DOHH2 (cell line): ENCODE results near the gene PRRX1.

ENCODE experiments used
- H3F3A ChIP-seq: fragments of 200-600 bp; sonication (generic), shearing (Covaris generic); 2 replicates; pipeline ENCODE4 v1.6.0; 2016; ENCODE audit warnings: antibody characterized with exemption, mild to moderate bottlenecking; ENCODE audit not compliant: control insufficient read depth, insufficient read depth
- H3K27ac ChIP-seq: fragments of 200-600 bp; sonication (generic); 2 replicates; pipeline ENCODE4 v1.5.1; 2014; ENCODE audit warnings: low read depth, mild to moderate bottlenecking, low read length, moderate library complexity
- H3K27me3 ChIP-seq: fragments of 200-600 bp; sonication (generic); 2 replicates; pipeline ENCODE4 v1.6.1; 2014; ENCODE audit warnings: mild to moderate bottlenecking, low read length, mixed read lengths; ENCODE audit not compliant: control insufficient read depth
- H3K36me3 ChIP-seq: fragments of 200-600 bp; sonication (generic); 2 replicates; pipeline ENCODE4 v1.6.1; 2014; ENCODE audit warnings: mild to moderate bottlenecking, low read length, moderate library complexity, mixed read lengths; ENCODE audit not compliant: control insufficient read depth
- H3K4me1 ChIP-seq: fragments of 200-600 bp; sonication (generic); 2 replicates; pipeline ENCODE4 v1.6.1; 2014; ENCODE audit warnings: mild to moderate bottlenecking, low read length, mixed read lengths; ENCODE audit not compliant: control insufficient read depth
- H3K4me2 ChIP-seq: fragments of 200-600 bp; sonication (generic); 2 replicates; pipeline ENCODE4 v1.6.0; 2014; ENCODE audit warnings: mild to moderate bottlenecking, low read length, moderate library complexity
- H3K4me3 ChIP-seq: fragments of 200-600 bp; sonication (generic); 2 replicates; pipeline ENCODE4 v1.5.1; 2014; ENCODE audit warnings: mild to moderate bottlenecking, low read length, mixed read lengths
- H3K79me2 ChIP-seq: fragments of 200-600 bp; sonication (generic); 2 replicates; pipeline ENCODE4 v1.6.1; 2014; ENCODE audit warnings: mild to moderate bottlenecking, low read length, mixed read lengths; ENCODE audit not compliant: control insufficient read depth
- H3K9me2 ChIP-seq: fragments of 200-600 bp; sonication (generic); replicated peaks from 2 replicates; pipeline ENCODE4 v1.6.1; 2014; ENCODE audit warnings: mild to moderate bottlenecking, low read length, mixed read lengths; ENCODE audit not compliant: control insufficient read depth
- H3K9me3 ChIP-seq: fragments of 200-600 bp; sonication (generic); 2 replicates; pipeline ENCODE4 v1.6.1; 2014; ENCODE audit warnings: antibody characterized with exemption, low read length, mixed read lengths; ENCODE audit not compliant: control insufficient read depth, insufficient read depth
- H4K20me1 ChIP-seq: fragments of 200-600 bp; sonication (generic); 2 replicates; pipeline ENCODE4 v1.6.0; 2014; ENCODE audit warnings: low read depth, mild to moderate bottlenecking, antibody characterized with exemption, low read length, moderate library complexity; ENCODE audit not compliant: control insufficient read depth, insufficient read depth
- EZH2phosphoT487 ChIP-seq: fragments of 200-600 bp; sonication (generic); IDR thresholded peaks from 2 replicates; pipeline ENCODE4 v1.6.1; 2017; ENCODE audit warnings: borderline replicate concordance, mild to moderate bottlenecking, antibody characterized with exemption, low read length, moderate library complexity, mixed read lengths
- TF ChIP-seq, protein P1 (sequence below): fragments of 200-600 bp; sonication (generic); IDR thresholded peaks from one replicate; pipeline ENCODE4 v1.5.1; 2014; ENCODE audit warnings: antibody characterized with exemption, mild to moderate bottlenecking, low read depth, low read length; ENCODE audit not compliant: poor library complexity, severe bottlenecking

Gene PRRX1

GRCh38 chr1:170670802-170671628 lies 7.1 kb downstream of the PRRX1 start:
- Histone ChIP-seq H3K4me2 (no peak overlapping the region), H4K20me1 (no peaks in the 10 kb centered on the region), H3K27me3 (no peaks in the 10 kb centered on the region; the same call in 1 of the 2 replicates), H3K9me3 (no peaks in the 10 kb centered on the region), H3K9me2 (no peaks in the 10 kb centered on the region), H3K4me3 (no peak overlapping the region), H3K27ac (no peak overlapping the region), H3F3A (no peaks in the 10 kb centered on the region), H3K4me1 (no peaks in the 10 kb centered on the region), H3K79me2 (no peaks in the 10 kb centered on the region), H3K36me3 (no peaks in the 10 kb centered on the region)
- no peak for TF ChIP-seq EZH2phosphoT487
- TF ChIP-seq, protein P1, sequence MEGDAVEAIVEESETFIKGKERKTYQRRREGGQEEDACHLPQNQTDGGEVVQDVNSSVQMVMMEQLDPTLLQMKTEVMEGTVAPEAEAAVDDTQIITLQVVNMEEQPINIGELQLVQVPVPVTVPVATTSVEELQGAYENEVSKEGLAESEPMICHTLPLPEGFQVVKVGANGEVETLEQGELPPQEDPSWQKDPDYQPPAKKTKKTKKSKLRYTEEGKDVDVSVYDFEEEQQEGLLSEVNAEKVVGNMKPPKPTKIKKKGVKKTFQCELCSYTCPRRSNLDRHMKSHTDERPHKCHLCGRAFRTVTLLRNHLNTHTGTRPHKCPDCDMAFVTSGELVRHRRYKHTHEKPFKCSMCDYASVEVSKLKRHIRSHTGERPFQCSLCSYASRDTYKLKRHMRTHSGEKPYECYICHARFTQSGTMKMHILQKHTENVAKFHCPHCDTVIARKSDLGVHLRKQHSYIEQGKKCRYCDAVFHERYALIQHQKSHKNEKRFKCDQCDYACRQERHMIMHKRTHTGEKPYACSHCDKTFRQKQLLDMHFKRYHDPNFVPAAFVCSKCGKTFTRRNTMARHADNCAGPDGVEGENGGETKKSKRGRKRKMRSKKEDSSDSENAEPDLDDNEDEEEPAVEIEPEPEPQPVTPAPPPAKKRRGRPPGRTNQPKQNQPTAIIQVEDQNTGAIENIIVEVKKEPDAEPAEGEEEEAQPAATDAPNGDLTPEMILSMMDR: peak; percentile 41

DNA sequence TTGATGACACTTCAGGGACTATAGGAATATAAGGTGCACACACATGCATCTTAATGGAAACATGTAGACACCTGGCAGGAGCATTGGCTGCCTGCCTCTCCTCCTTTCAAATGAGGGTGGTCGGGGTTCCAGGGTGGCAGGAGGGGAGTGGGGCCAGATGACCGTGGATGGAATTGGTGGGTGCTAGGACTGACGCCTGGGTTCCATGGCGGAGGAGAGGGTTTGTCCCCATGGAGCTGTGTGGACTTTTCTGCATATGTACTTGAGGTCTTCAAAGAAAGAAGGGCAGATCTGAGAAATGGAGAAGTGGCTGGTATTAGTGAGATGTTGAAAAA lies 7.7 kb downstream of the PRRX1 start:
- no peaks in the 10 kb centered on the region; the same call in 1 of the 2 replicates for H3K27me3 ChIP-seq

GRCh38 chr1:170672316-170672715 lies 8.4 kb downstream of the PRRX1 start:
- H3F3A ChIP-seq: no peaks in the 10 kb centered on the region
- no peaks in the 10 kb centered on the region; the same call in 1 of the 2 replicates for H3K27me3 ChIP-seq
- H3K9me3 ChIP-seq: no peaks in the 10 kb centered on the region
- no peaks in the 10 kb centered on the region for H3K36me3 ChIP-seq
- H3K27ac ChIP-seq: no peak overlapping the region
- no peaks in the 10 kb centered on the region for H3K4me1 ChIP-seq
- no peaks in the 10 kb centered on the region for H4K20me1 ChIP-seq
- H3K4me2 ChIP-seq: no peak overlapping the region
- TF ChIP-seq, protein P1: no peak
- TF ChIP-seq EZH2phosphoT487: no peak
- no peaks in the 10 kb centered on the region for H3K79me2 ChIP-seq
- H3K4me3 ChIP-seq: no peak overlapping the region
- no peaks in the 10 kb centered on the region for H3K9me2 ChIP-seq

More for the DNA sequence above, 7.7 kb downstream of the PRRX1 start:
- Histone ChIP-seq H3K27ac (no peak overlapping the region), H3F3A (no peaks in the 10 kb centered on the region), H3K4me1 (no peaks in the 10 kb centered on the region), H4K20me1 (no peaks in the 10 kb centered on the region), H3K9me2 (no peaks in the 10 kb centered on the region), H3K4me2 (no peak overlapping the region), H3K9me3 (no peaks in the 10 kb centered on the region), H3K79me2 (no peaks in the 10 kb centered on the region), H3K4me3 (no peak overlapping the region), H3K36me3 (no peaks in the 10 kb centered on the region)
- TF ChIP-seq, protein P1: no peak
- TF ChIP-seq EZH2phosphoT487: no peak
